ENCODE results near the gene NHLRC3. TPM values are rescaled to one million over a fixed set of nuclear protein-coding genes. Genes with fewer than 3 reads are reported as not detected.

NHLRC3 gene
- total RNA-seq, 3 donors from 2014 or later (not counting 1 experiment from before 2014, with no cell fraction given): 26.0 to 36.8 (median 28.3) TPM

DNA sequence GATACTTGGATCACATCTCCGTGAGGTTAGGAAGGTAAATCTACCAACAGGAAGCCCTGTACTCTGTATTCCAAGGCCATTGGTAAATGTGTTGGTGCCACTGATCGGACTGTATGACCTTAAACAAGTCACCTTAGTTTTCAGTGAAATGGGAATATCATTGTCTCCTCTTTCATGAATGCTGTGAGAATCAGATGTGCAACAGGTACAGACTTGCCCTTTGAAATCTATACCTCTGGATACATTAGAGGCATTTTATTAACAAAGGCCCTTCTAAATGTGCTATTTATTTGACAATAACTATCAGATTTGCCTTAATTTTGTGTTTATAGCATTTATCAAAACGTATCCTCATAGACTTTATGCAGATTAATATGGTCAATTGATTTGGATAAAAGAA is 11.0 kb downstream of the NHLRC3 start:
- no peak for DNase-seq
- H3K4me1 Mint-ChIP-seq: peaks cover 10 to 12% of the 10 kb centered on the region in 2 donors
- H3K4me3 Mint-ChIP-seq: no peak overlapping the region
- Histone ChIP-seq H3K36me3 (ENCODE audit: control insufficient read depth, insufficient read depth, low read length) (peaks cover 39% of the 10 kb centered on the region), H3K27me3 (ENCODE audit: control insufficient read depth, insufficient read depth, low read length) (no peaks in the 10 kb centered on the region), H3K9me3 (ENCODE audit: control insufficient read depth, insufficient read depth, low read length) (no peaks in the 10 kb centered on the region), H3K4me1 (ENCODE audit: control insufficient read depth, insufficient read depth, low read length) (no peaks in the 10 kb centered on the region), H3K27ac (ENCODE audit: low read length) (no peak overlapping the region), H3K4me3 (ENCODE audit: low read length) (no peak overlapping the region)
- intact Hi-C loops (cut with micrococcal nuclease): no loop called here
- TF ChIP-seq, protein P1, sequence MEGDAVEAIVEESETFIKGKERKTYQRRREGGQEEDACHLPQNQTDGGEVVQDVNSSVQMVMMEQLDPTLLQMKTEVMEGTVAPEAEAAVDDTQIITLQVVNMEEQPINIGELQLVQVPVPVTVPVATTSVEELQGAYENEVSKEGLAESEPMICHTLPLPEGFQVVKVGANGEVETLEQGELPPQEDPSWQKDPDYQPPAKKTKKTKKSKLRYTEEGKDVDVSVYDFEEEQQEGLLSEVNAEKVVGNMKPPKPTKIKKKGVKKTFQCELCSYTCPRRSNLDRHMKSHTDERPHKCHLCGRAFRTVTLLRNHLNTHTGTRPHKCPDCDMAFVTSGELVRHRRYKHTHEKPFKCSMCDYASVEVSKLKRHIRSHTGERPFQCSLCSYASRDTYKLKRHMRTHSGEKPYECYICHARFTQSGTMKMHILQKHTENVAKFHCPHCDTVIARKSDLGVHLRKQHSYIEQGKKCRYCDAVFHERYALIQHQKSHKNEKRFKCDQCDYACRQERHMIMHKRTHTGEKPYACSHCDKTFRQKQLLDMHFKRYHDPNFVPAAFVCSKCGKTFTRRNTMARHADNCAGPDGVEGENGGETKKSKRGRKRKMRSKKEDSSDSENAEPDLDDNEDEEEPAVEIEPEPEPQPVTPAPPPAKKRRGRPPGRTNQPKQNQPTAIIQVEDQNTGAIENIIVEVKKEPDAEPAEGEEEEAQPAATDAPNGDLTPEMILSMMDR (IDR thresholded peaks at IDR 0.05): no peak
- H3K36me3 Mint-ChIP-seq: peaks cover 7% of the 10 kb centered on the region
- no peak for ATAC-seq
- no peaks in the 10 kb centered on the region for H3K9me3 Mint-ChIP-seq
- no peak overlapping the region for H3K27ac Mint-ChIP-seq
- WGBS (ENCODE audit: insufficient coverage): 89% methylated on average over 2 of the region's 3 CpGs
- H3K27me3 Mint-ChIP-seq (ENCODE audit: low read depth in 2 of 2): no peaks in the 10 kb centered on the region

- peak in 1 of 2 donors; percentile 54 for DNase-seq
- Mint-ChIP-seq H3K4me3 (no peak overlapping the region), H3K9me3 (peaks cover 0 to 2% of the 10 kb centered on the region in 2 donors), H3K36me3 (peaks cover 7% of the 10 kb centered on the region), H3K4me1 (peaks cover 14 to 15% of the 10 kb centered on the region in 2 donors), H3K27ac (no peak overlapping the region), H3K27me3 (ENCODE audit: low read depth in 2 of 2) (no peaks in the 10 kb centered on the region)
- WGBS (ENCODE audit: insufficient coverage): 38% methylated on average over 1 of the region's 1 CpG
- Histone ChIP-seq H3K36me3 (ENCODE audit: control insufficient read depth, insufficient read depth, low read length) (peaks cover 27% of the 10 kb centered on the region), H3K27ac (ENCODE audit: low read length) (no peak overlapping the region), H3K27me3 (ENCODE audit: control insufficient read depth, insufficient read depth, low read length) (no peaks in the 10 kb centered on the region), H3K9me3 (ENCODE audit: control insufficient read depth, insufficient read depth, low read length) (no peaks in the 10 kb centered on the region), H3K4me3 (ENCODE audit: low read length) (no peak overlapping the region), H3K4me1 (ENCODE audit: control insufficient read depth, insufficient read depth, low read length) (no peaks in the 10 kb centered on the region)
- intact Hi-C loops (cut with micrococcal nuclease): loop anchor here (5.0 kb wide), 1 partner anchor 561 kb away; no protein-coding TSS in a partner anchor
- TF ChIP-seq, protein P1 (IDR thresholded peaks at IDR 0.05): no peak
- ATAC-seq: no peak
Observed at GRCh38 chr13:39051157-39051556, 12.9 kb downstream of the NHLRC3 start.

GRCh38 chr13:39052944-39053343 is 14.7 kb downstream of the NHLRC3 start:
- TF ChIP-seq, protein P1 (IDR thresholded peaks at IDR 0.05): no peak
- Histone ChIP-seq H3K27me3 (ENCODE audit: control insufficient read depth, insufficient read depth, low read length) (no peaks in the 10 kb centered on the region), H3K27ac (ENCODE audit: low read length) (no peak overlapping the region), H3K9me3 (ENCODE audit: control insufficient read depth, insufficient read depth, low read length) (no peaks in the 10 kb centered on the region), H3K4me1 (ENCODE audit: control insufficient read depth, insufficient read depth, low read length) (no peaks in the 10 kb centered on the region), H3K36me3 (ENCODE audit: control insufficient read depth, insufficient read depth, low read length) (peaks cover 17% of the 10 kb centered on the region), H3K4me3 (ENCODE audit: low read length) (no peak overlapping the region)
- Mint-ChIP-seq H3K27ac (no peak overlapping the region), H3K27me3 (ENCODE audit: low read depth in 2 of 2) (no peaks in the 10 kb centered on the region), H3K4me3 (no peak overlapping the region), H3K4me1 (peaks cover 27 to 31% of the 10 kb centered on the region in 2 donors), H3K9me3 (peaks cover 0 to 2% of the 10 kb centered on the region in 2 donors), H3K36me3 (peaks cover 7% of the 10 kb centered on the region)
- intact Hi-C loops (cut with micrococcal nuclease): loop anchor here (5.0 kb wide), 1 partner anchor 559 kb away; no protein-coding TSS in a partner anchor
- DNase-seq (no peak), ATAC-seq (no peak)
- 92% methylated on average over 6 of the region's 6 CpGs for WGBS (ENCODE audit: insufficient coverage)

DNA sequence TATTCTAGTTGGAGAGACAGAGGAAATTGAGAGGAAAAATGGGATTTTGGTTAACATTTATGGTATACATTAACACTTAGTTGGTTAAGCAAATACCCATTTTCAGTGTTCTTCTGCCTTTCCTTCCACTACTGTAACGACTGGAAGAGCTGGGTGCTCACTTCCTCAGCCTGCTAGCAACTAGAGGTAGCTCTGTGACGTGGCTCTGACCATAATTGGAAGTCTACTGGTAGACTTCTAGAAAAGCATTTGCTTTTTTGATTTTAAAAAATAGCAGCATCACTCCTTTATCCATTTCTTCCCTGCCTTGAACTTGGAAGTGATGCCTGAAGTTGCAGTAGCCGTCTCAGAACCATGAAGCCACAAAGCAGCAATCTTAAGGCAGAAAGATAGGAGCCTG is 15.9 kb downstream of the NHLRC3 start:
- DNase-seq: no peak
- Mint-ChIP-seq H3K9me3 (peaks cover 0 to 2% of the 10 kb centered on the region in 2 donors), H3K27ac (no peak overlapping the region), H3K4me3 (no peak overlapping the region), H3K36me3 (peaks cover 2% of the 10 kb centered on the region), H3K4me1 (peaks cover 39 to 43% of the 10 kb centered on the region in 2 donors), H3K27me3 (ENCODE audit: low read depth in 2 of 2) (no peaks in the 10 kb centered on the region)
- Histone ChIP-seq H3K36me3 (ENCODE audit: control insufficient read depth, insufficient read depth, low read length) (peaks cover 11% of the 10 kb centered on the region), H3K27me3 (ENCODE audit: control insufficient read depth, insufficient read depth, low read length) (no peaks in the 10 kb centered on the region), H3K27ac (ENCODE audit: low read length) (no peak overlapping the region), H3K4me3 (ENCODE audit: low read length) (no peak overlapping the region), H3K9me3 (ENCODE audit: control insufficient read depth, insufficient read depth, low read length) (no peaks in the 10 kb centered on the region), H3K4me1 (ENCODE audit: control insufficient read depth, insufficient read depth, low read length) (no peaks in the 10 kb centered on the region)
- intact Hi-C loops (cut with micrococcal nuclease): loop anchor here (5.0 kb wide), 1 partner anchor 558 kb away; no protein-coding TSS in a partner anchor
- ATAC-seq: no peak
- TF ChIP-seq, protein P1 (IDR thresholded peaks at IDR 0.05): no peak
- 74% methylated on average over 3 of the region's 3 CpGs for WGBS (ENCODE audit: insufficient coverage)

All from natural killer cell (primary cell).